Neuron (in vitro differentiated cells): ENCODE measurements around the gene BMS1.
"Not testable (repeated sequence)": the region's sequence is repeated elsewhere in the genome, so short reads cannot be mapped to it uniquely, and the experiment has no call there.

Source experiments
- H2AFZ ChIP-seq: one replicate; pipeline ENCODE4 v1.6.1; 2013; ENCODE audit warnings: low read depth, mild to moderate bottlenecking, inconsistent platforms, low read length, moderate library complexity
- H3K27me3 ChIP-seq: one replicate; pipeline ENCODE4 v1.6.1; 2013; ENCODE audit warnings: low read length; ENCODE audit not compliant: insufficient read depth
- H3K36me3 ChIP-seq: one replicate; pipeline ENCODE4 v1.6.1; 2013; ENCODE audit warnings: low read length; ENCODE audit not compliant: insufficient read depth
- H3K4me1 ChIP-seq: one replicate; pipeline ENCODE4 v1.6.1; 2013; ENCODE audit warnings: low read length; ENCODE audit not compliant: insufficient read depth
- H3K4me3 ChIP-seq: 2 replicates; pipeline ENCODE4 v1.5.1; 2013; ENCODE audit warnings: mild to moderate bottlenecking, low read length, moderate library complexity
- H3K9me3 ChIP-seq: one replicate; pipeline ENCODE4 v1.6.1; 2013; ENCODE audit warnings: low read length

BMS1 gene

DNA sequence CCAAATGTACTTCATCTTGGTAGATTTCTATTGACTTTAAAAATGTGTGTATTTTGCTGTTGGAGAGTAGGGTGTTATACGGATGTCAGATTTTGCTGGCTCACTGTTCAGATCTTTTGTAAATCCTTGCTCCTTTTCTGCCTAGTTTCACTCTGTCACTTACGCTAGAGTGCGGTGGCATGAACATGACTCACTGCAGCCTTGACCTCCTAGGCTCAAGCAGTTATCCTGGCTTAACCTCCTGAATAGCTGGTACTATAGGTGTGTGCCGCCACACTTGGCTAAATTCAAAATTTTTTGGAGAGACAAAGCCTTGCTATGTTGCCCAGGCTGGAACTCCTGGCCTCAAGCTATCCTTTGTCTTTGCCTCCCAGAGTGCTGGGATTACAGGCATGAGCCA is 29.4 kb downstream of the BMS1 start:
- Histone ChIP-seq H3K4me1 (no peaks in the 10 kb centered on the region), H3K4me3 (no peak overlapping the region), H3K27me3 (no peaks in the 10 kb centered on the region), H3K36me3 (peaks cover 41% of the 10 kb centered on the region), H2AFZ (no peak overlapping the region), H3K9me3 (peaks cover 15% of the 10 kb centered on the region)

DNA sequence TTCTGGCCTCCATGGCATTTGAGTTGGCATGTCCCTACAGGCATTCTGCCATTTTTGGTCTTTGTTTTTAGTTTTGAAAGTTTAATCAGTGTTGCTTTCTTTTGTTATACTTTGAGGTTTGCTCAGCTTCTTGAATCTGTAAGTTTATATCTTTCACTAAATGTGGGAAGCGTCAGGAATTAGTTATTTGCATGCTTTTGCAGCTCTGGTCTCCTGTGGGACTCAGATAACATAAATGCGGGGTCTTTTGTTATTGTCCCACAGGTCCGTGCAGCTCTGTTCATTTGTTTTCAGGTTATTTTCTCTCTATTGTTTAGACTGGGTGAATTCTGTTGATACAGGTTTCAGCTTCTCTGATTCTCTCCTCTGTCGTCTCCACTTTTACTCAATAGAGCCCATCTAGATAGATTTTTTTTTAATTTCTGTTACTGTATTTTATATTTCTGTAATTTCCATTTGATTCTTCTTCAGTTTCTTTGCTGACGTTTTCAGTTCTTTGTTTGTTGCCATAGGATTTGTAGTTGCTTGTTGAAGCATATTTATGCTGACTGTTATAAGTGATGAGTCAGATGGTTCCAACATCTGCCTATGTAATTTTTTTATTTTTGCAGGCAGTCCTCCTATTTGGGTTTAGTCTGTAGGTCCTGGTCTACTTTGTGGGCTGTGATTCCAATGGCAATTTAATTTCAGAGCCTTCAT is 31.5 kb downstream of the BMS1 start:
- H3K4me1 ChIP-seq, H2AFZ ChIP-seq, H3K4me3 ChIP-seq, H3K27me3 ChIP-seq: not testable (repeated sequence)
- H3K9me3 ChIP-seq: peaks cover 11% of the 10 kb centered on the region
- peaks cover 42% of the 10 kb centered on the region for H3K36me3 ChIP-seq

DNA sequence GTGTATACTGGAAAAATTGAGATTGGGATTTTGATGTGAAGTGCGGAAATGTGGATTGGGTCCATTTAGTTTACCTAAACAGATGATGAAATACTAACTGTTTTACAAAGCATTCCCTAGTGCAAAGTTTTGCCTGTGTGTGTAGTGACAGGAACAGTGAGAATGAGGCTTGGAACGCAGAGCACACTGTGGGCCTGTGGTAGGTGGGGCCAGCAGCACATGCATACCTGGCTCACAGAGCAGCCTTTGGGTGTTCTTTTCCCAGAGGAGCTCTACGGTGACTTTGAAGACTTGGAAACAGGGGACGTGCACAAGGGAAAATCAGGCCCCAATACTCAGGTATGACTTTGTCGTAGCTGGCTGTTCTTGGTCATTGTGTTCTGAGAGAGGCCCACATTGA is 33.7 kb downstream of the BMS1 start:
- peaks cover 29% of the 10 kb centered on the region for H3K36me3 ChIP-seq
- not testable (repeated sequence) for H2AFZ ChIP-seq, H3K27me3 ChIP-seq, H3K4me1 ChIP-seq, H3K9me3 ChIP-seq, H3K4me3 ChIP-seq

DNA sequence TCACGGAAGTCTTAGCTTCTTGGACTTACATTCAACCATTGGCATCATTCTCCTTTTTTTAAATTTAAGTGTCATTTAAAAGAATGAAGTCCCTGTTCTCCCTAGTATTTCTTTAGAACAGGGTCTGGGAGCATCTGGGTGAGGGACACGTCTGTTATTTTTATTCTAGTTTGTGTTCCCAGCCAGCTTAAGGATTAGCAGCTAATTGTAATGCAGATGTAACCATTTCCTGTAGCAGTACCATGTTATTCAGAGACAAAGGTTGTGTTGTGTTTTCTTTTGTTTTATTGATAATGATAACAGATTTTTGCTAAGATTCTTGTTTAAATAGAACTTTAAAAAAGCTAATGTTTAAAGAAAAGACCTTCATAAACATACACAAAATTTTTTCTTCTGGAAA is 34.3 kb downstream of the BMS1 start:
- Histone ChIP-seq H3K36me3 (peaks cover 29% of the 10 kb centered on the region), H2AFZ (no peak overlapping the region), H3K27me3 (no peaks in the 10 kb centered on the region), H3K4me1 (no peaks in the 10 kb centered on the region), H3K9me3 (peaks cover 6% of the 10 kb centered on the region), H3K4me3 (no peak overlapping the region)

DNA sequence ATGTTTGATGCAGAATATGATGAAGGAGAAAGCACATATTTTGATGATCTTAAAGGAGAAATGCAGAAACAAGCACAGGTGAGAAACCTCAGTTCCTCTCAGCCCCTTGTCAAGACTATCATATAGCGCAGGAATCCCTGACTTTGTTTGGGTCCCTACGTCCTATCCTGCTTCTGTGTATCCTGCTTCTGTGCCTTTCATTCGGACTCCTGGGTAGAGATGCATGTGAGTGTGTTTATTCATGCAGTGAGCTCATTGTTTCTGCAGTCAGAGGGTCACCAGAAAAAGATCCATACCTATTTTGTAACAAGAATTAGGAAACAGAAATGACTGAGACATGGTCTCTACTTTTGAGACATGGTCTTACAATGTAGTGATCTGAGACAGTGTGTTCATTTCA is 34.8 kb downstream of the BMS1 start:
- not testable (repeated sequence) for H3K4me3 ChIP-seq, H3K9me3 ChIP-seq, H2AFZ ChIP-seq, H3K4me1 ChIP-seq, H3K27me3 ChIP-seq
- H3K36me3 ChIP-seq: peaks cover 26% of the 10 kb centered on the region

DNA sequence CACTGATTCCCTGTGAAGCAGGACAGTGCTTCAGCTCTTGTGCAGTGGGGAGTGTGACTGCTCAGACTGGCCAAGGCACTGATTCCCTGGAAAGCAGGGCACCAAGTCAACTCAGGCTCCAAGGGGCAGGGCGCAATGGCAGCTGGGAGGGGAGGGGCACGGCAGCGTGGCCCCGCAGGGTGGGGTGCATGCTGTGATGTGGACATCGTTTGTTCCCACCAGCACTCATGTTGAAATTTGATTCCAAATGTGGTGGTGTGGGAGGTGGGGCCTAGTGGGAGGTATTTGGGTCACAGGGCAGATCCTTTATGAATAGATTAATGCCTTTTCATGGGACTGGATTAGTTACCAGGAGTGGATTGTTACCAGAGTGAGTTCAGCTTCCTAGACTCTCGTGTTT is 44.2 kb downstream of the BMS1 start:
- H3K4me1 ChIP-seq, H3K4me3 ChIP-seq, H3K9me3 ChIP-seq, H2AFZ ChIP-seq, H3K27me3 ChIP-seq: not testable (repeated sequence)
- H3K36me3 ChIP-seq: peaks cover 66% of the 10 kb centered on the region

DNA sequence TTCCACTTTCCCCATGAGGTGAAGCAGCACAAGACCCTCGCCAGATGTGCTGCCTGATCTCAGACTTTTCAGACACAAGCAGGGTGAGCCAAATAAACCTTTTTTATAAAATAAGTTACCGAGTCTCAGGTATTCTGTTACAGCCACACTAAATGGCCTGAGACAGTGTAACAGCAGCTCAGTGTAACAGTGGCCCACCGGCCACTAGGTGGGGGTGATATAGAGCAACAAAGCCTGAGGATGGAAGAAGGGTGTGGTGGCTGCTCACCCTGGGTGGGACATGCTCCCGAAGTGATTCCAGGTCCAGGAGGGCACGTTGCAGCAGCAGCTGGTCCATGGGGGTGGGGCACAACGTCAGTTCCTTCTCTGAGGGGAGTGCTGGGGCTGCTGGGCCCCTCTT is 44.6 kb downstream of the BMS1 start:
- no peak overlapping the region for H2AFZ ChIP-seq
- peaks cover 6% of the 10 kb centered on the region for H3K9me3 ChIP-seq
- H3K36me3 ChIP-seq: peaks cover 68% of the 10 kb centered on the region
- H3K27me3 ChIP-seq: no peaks in the 10 kb centered on the region
- no peak overlapping the region for H3K4me3 ChIP-seq
- no peaks in the 10 kb centered on the region for H3K4me1 ChIP-seq

DNA sequence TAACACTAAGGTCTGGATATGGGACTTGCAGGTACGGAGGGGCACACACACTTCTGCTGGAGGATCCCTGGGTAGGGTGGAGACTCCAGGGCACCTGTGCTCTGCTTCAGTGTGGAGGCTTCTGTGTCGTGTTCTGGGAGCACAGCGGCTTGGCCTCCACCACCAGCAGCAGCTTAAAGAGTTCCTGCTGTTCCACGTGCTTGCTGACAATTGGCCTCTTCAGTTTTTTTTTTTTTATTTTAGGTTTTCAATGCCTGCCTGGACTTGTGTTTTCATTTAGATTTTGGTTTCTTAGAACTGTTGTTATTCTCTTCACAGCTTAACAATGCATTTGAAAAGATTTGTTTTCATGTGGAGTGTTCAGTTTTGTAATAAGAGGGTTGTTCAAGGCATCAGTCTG is 45.8 kb downstream of the BMS1 start:
- peaks cover 59% of the 10 kb centered on the region for H3K36me3 ChIP-seq
- H3K27me3 ChIP-seq, H3K4me3 ChIP-seq, H3K4me1 ChIP-seq, H3K9me3 ChIP-seq, H2AFZ ChIP-seq: not testable (repeated sequence)

DNA sequence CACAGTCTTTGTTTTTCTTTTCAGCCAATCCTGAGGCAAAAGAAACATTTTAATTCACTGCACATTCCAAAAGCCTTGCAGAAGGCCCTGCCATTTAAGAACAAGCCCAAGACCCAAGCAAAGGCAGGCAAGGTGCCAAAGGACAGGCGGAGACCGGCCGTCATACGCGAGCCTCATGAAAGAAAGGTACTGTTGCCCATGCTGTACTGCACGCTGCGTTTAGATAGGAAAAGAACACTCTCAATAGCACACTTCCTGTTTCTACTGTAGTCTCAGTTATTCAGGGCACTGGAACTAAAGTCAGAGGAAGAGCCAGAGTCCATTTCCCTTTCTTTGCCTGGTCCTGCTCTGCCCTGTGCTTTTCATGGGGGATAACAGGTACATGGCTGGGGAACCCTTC is 47.6 kb downstream of the BMS1 start:
- no peak overlapping the region for H3K4me3 ChIP-seq
- peaks cover 2% of the 10 kb centered on the region for H3K9me3 ChIP-seq
- peaks cover 45% of the 10 kb centered on the region for H3K36me3 ChIP-seq
- H3K4me1 ChIP-seq: no peaks in the 10 kb centered on the region
- H2AFZ ChIP-seq: no peak overlapping the region
- no peaks in the 10 kb centered on the region for H3K27me3 ChIP-seq

DNA sequence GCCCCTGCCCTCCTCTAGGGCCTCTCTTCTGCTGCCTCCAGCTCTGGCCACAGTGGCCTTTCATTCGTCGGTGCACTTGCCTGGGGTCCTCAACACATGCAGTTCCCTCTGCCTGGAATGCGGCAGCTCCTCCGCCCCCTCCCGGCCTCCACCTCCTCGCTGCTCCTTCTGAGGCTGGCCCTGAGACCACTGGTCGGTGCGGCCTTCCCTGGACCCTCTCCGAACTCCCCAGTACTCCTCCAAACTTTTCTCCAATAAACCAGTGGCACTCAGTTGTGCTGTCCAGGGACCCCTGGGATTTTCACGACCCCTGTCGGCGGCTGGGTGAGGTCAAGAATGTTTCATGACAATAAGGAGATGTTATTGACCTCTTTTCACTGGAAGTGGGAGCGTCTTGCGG is 53.5 kb downstream of the BMS1 start:
- H3K4me3 ChIP-seq: no peak overlapping the region
- no peaks in the 10 kb centered on the region for H3K9me3 ChIP-seq
- no peaks in the 10 kb centered on the region for H3K4me1 ChIP-seq
- peaks cover 11% of the 10 kb centered on the region for H3K36me3 ChIP-seq
- H2AFZ ChIP-seq: no peak overlapping the region
- H3K27me3 ChIP-seq: no peaks in the 10 kb centered on the region

DNA sequence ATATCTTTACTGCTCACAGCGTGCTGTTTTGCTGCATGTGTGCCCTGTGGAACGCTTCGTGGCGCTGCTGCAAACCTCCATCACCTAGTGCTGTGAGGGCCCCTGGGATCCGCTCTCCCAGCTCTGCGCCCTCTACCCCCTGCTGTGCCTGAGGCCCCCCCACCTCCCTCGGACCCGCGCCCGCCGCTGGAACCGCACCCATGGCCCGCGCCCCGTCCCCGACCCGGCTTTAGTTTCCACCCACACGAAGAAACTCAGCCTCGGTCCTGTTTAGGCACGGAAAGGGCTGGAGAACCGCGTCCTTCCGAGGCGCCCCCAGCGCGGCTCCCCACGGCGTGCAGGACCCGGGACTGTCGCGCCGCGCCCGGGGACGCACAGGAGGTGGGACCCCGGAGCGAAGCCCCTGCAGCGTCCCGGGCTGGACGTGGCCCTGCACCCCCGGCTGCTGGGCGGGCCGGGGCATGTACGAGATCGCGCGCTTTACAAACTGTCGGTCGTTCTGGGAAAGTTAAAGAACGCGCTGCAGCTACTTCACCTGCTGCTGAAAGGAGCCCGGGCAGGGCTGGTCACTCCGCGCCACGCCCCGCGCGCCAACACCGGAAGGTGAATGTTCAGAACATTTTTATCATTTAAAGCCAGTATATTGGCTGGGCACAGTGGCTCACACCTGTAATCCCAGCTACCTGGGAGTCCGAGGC is 54.3 kb downstream of the BMS1 start:
- Histone ChIP-seq H2AFZ (no peak overlapping the region), H3K4me3 (no peak overlapping the region)

DNA sequence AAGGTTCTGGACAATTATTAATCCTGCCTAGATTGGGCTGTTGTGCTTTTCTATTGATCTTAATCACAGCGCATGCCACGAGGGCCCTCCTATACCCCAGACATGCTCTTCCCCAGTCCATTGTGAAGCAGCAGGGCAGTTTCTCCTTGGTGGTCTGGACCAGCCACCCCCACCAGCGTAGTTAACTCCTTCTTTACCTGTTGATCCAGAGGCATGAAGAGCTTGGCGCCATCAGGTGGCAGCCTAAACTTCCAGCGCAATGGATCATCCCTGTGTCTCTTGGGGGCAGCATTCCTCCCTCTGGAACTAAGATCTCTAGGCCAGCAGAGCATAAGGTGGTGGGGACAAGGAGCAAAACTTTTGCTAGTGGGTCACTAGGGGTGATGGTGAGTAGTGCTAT is 62.2 kb downstream of the BMS1 start:
- H3K36me3 ChIP-seq, H3K4me3 ChIP-seq, H3K9me3 ChIP-seq, H3K4me1 ChIP-seq, H3K27me3 ChIP-seq, H2AFZ ChIP-seq: not testable (repeated sequence)

More for the DNA sequence above, 54.3 kb downstream of the BMS1 start:
- Histone ChIP-seq H3K36me3 (peaks cover 3% of the 10 kb centered on the region), H3K9me3 (no peaks in the 10 kb centered on the region), H3K27me3 (no peaks in the 10 kb centered on the region), H3K4me1 (no peaks in the 10 kb centered on the region)

DNA sequence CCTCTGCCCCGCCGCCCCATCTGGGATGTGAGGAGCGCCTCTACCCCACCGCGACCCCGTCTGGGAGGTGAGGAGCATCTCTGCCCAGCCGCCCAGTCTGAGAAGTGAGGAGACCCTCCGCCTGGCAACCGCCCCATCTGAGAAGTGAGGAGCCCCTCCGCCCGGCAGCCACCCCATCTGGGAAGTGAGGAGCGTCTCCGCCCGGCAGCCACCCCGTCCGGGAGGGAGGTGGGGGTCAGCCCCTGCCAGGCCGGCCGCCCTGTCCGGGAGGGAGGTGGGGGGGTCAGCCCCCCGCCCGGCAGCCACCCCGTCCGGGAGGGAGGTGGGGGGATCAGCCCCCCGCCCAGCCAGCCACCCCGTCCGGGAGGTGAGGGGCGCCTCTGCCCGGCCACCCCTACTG is 64.7 kb downstream of the BMS1 start:
- H3K36me3 ChIP-seq, H3K4me3 ChIP-seq: not testable (repeated sequence)

DNA sequence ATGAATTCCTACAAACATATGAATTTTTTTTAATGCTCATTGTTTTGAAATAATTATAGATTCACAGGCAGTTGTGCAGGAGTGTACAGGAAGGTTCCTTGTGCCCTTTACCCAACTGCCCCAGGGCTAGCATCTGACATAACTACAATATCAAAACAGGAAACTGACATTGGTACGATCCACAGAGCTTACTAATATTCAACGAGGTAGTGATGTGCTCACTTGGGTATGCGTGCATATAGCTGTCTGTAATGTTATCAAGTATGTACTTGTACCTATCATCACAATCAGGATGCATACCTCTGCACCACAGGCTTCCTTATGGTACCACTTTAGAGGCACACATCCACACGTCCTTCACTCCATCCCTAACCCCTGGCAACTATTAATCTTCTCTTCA is 68.3 kb downstream of the BMS1 start:
- Histone ChIP-seq H3K27me3 (no peaks in the 10 kb centered on the region), H3K4me1 (no peaks in the 10 kb centered on the region), H3K9me3 (peaks cover 3% of the 10 kb centered on the region), H2AFZ (no peak overlapping the region), H3K4me3 (no peak overlapping the region), H3K36me3 (no peaks in the 10 kb centered on the region)

More for the DNA sequence above, 64.7 kb downstream of the BMS1 start:
- not testable (repeated sequence) for H3K4me1 ChIP-seq, H2AFZ ChIP-seq, H3K27me3 ChIP-seq, H3K9me3 ChIP-seq
